Measurements from ENCODE around the gene CRYBA1. TPM values are rescaled to one million over a fixed set of nuclear protein-coding genes. Genes with fewer than 3 reads are reported as not detected.

Gene CRYBA1
- total and polyA plus RNA-seq, 2 donors (not counting 3 experiments of a cell fraction or from before 2014, with no cell fraction given), result not detected

GRCh38 chr17:29253037-29253436 is 6.4 kb downstream of the CRYBA1 start:
- H3K4me1 ChIP-seq (ENCODE audit: control insufficient read depth, extremely low read depth, insufficient read depth, low read length), result peaks cover 26% of the 10 kb centered on the region
- no TSS peak for BruUV-seq (replicated peaks)
- dilution Hi-C loops (cut with MboI; ENCODE audit: extremely low pct_ligation_motif_present, low sequenced_read_pairs) (no loop called here), intact Hi-C loops (cut with micrococcal nuclease) (no loop called here)
- H3K9ac ChIP-seq (replicated peaks; ENCODE audit: extremely low read depth, insufficient read depth, low read length), result no peak overlapping the region
- DNase-seq (ENCODE audit: low read depth, low spot score) (no peak), FAIRE-seq (no peak)
- H3K9me3 ChIP-seq (replicated peaks; ENCODE audit: control insufficient read depth, insufficient read depth, low read length), result no peaks in the 10 kb centered on the region
- peaks cover under 1% of the 10 kb centered on the region for H3K79me2 ChIP-seq (ENCODE audit: control insufficient read depth, insufficient read depth, low read length)
- ChIA-PET POLR2A (no interaction called here), CTCF (no interaction called here)
- H4K20me1 ChIP-seq (replicated peaks; ENCODE audit: control insufficient read depth, extremely low read depth, insufficient read depth, low read length), result peaks cover 6% of the 10 kb centered on the region
- H3K27me3 ChIP-seq (ENCODE audit: control insufficient read depth in 2 of 2, insufficient read depth in 2 of 2, low read length in 2 of 2), result no peaks in the 10 kb centered on the region
- no peak overlapping the region for H3K27ac ChIP-seq (ENCODE audit: insufficient read depth, low read depth, low read length)
- no peak overlapping the region for H3K4me2 ChIP-seq (ENCODE audit: insufficient read depth, low read length)
- H2AFZ ChIP-seq (ENCODE audit: low read depth, low read length), result no peak overlapping the region
- H3K4me3 ChIP-seq (replicated peaks in 1 of 3; ENCODE audit: insufficient read depth in 1 of 3, low read depth in 1 of 3, low read length in 3 of 3), result no peak overlapping the region
- no peaks in the 10 kb centered on the region for H3K9me1 ChIP-seq (replicated peaks; ENCODE audit: control insufficient read depth, extremely low read depth, insufficient read depth, low read length)
- no peaks in the 10 kb centered on the region for H3K36me3 ChIP-seq (ENCODE audit: control insufficient read depth in 2 of 2, extremely low read depth in 1 of 2, insufficient read depth in 2 of 2, low read length in 2 of 2)
- TF ChIP-seq MAX (IDR thresholded peaks at IDR 0.05; ENCODE audit: insufficient read depth, insufficient read length) (no peak), JUN (IDR thresholded peaks at IDR 0.05; ENCODE audit: borderline replicate concordance, insufficient read depth, insufficient read length, low read depth) (no peak), EZH2 (IDR thresholded peaks at IDR 0.05; ENCODE audit: borderline replicate concordance, low read depth, low read length, severe bottlenecking) (no peak), CTCF (IDR thresholded peaks at IDR 0.05; ENCODE audit: extremely low read depth in 1 of 2, insufficient read depth in 1 of 2, low read depth in 1 of 2, low read length in 2 of 2) (no peak), POLR2A (IDR thresholded peaks at IDR 0.05; ENCODE audit: low read depth, low read length) (no peak), POLR2AphosphoS5 (IDR thresholded peaks at IDR 0.05; ENCODE audit: insufficient read depth, low read depth, low read length) (no peak), FOS (IDR thresholded peaks at IDR 0.05; ENCODE audit: borderline replicate concordance, insufficient read depth, low read length) (no peak), GATA2 (IDR thresholded peaks at IDR 0.05; ENCODE audit: insufficient read depth, insufficient read length, low read depth, low read length) (no peak), MYC (IDR thresholded peaks at IDR 0.05; ENCODE audit: low read depth, low read length) (no peak)
